HG03135 (cell line): ENCODE results near the gene GH1.
"Not testable (repeated sequence)": the region's sequence is repeated elsewhere in the genome, so short reads cannot be mapped to it uniquely, and the experiment has no call there.

Experiments
- ATAC-seq: cut with Tn5 transposase; IDR thresholded peaks from one replicate; pipeline ENCODE4 v1.9.1; 2021; ENCODE audit warnings: mild to moderate bottlenecking, moderate library complexity; ENCODE audit not compliant: unreplicated experiment

Gene GH1

DNA sequence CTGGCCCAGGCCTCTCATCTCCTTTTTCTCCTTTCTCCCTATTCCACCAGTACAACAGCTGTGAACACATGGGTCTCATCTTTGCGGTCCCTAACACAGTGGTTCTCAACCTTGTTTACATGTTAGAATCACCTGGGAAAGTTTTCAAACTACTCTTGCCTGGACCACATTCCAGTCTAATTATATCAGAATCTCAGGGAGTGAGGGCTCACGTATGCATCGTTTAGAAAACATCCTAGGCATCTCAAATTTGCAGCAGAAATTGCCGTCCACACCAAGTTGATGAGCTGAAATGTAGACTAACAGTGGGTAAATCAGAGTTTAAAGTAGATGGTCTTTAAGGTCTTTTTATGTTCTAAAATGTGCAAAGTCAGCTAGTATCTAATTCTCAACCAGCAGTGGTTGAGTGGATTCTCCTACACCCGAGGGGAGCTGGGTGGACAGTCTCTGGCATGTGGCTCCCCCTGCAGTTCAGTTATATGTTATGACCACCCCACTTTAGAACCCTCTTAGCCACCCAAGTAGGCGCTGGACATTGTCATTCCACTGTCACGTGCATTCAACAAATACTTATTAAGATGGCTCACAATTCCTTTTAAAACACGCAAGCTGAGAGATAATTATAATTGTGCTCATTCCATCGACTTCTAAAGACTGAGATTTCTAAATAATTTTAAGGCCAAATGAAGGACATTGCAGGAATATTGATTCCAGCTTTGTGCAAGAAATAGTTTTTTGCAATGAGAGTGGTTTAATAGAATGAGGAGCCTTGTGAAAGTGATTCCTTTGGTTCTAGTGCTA lies 48.9 kb downstream of the GH1 start:
- ATAC-seq, result not testable (repeated sequence)
